ENCODE data around the gene SSU72.
"Not testable (repeated sequence)": the region's sequence is repeated elsewhere in the genome, so short reads cannot be mapped to it uniquely, and the experiment has no call there.

SSU72 gene

GRCh38 chr1:1524750-1525383 lies 49.8 kb downstream of the SSU72 start:
- DNase-seq, result not testable (repeated sequence)

- not testable (repeated sequence) for DNase-seq
These were observed 51.0 kb downstream of the SSU72 start for GRCh38 chr1:1523651-1524050.

- DNase-seq, result not testable (repeated sequence)
These were observed 51.4 kb downstream of the SSU72 start for GRCh38 chr1:1523226-1523625.

GRCh38 chr1:1522536-1522935 lies 52.1 kb downstream of the SSU72 start:
- DNase-seq, result not testable (repeated sequence)

GRCh38 chr1:1521331-1521730 lies 53.3 kb downstream of the SSU72 start:
- DNase-seq, result no peak

- not testable (repeated sequence) for DNase-seq
These were observed 54.7 kb downstream of the SSU72 start for GRCh38 chr1:1519805-1520505.

GRCh38 chr1:1518621-1519007 lies 56.0 kb downstream of the SSU72 start:
- not testable (repeated sequence) for DNase-seq

- no peak for DNase-seq
These were observed 56.6 kb downstream of the SSU72 start for GRCh38 chr1:1517973-1518620.

GRCh38 chr1:1516923-1517322 lies 57.7 kb downstream of the SSU72 start:
- DNase-seq, result not testable (repeated sequence)

GRCh38 chr1:1514376-1514775 lies 60.3 kb downstream of the SSU72 start:
- DNase-seq, result not testable (repeated sequence)

- DNase-seq, result not testable (repeated sequence)
These were observed 61.0 kb downstream of the SSU72 start for GRCh38 chr1:1513675-1514074.

- not testable (repeated sequence) for DNase-seq
These were observed 62.2 kb downstream of the SSU72 start for GRCh38 chr1:1512425-1512824.

- peak; percentile 93 for DNase-seq
These were observed 63.0 kb downstream of the SSU72 start, which contains the start of gene ATAD3A for GRCh38 chr1:1511533-1512285. Gene ATAD3A (plus strand): TSS chr1:1512162. CDS start chr1:1512269, 107 bp downstream.

GRCh38 chr1:1510912-1511532 lies 63.6 kb downstream of the SSU72 start:
- peak; percentile 38 for DNase-seq

- not testable (repeated sequence) for DNase-seq
These were observed 65.2 kb downstream of the SSU72 start for GRCh38 chr1:1509465-1509850.

- DNase-seq, result not testable (repeated sequence)
These were observed 65.7 kb downstream of the SSU72 start for GRCh38 chr1:1508775-1509464.

- DNase-seq, result no peak
These were observed 67.4 kb downstream of the SSU72 start for GRCh38 chr1:1507305-1507704.

GRCh38 chr1:1505801-1506200 lies 68.9 kb downstream of the SSU72 start:
- DNase-seq, result not testable (repeated sequence)

GRCh38 chr1:1505366-1505798 lies 69.3 kb downstream of the SSU72 start:
- peak; percentile 27 for DNase-seq

GRCh38 chr1:1504777-1505365 lies 69.8 kb downstream of the SSU72 start:
- peak; percentile 79 for DNase-seq

- DNase-seq, result not testable (repeated sequence)
These were observed 79.1 kb downstream of the SSU72 start for GRCh38 chr1:1495461-1495975.

All from NCI-H146 (cell line).